Glutamatergic neuron (in vitro differentiated cells): Measurements from ENCODE around the gene TEX26. TPM values are rescaled to one million over a fixed set of nuclear protein-coding genes. Genes with fewer than 3 reads are reported as not detected.
A peak's percentile ranks its signal among the peaks of the same experiment; 100 is the strongest.

Source experiments
- DNase-seq: peaks from one replicate; pipeline ENCODE4 v3.0.0; 2022
- H3K27ac Mint-ChIP-seq: one replicate; pipeline ENCODE4 v1.8.0; 2020; ENCODE audit warnings: mild to moderate bottlenecking, mixed read lengths, inconsistent platforms; ENCODE audit not compliant: unreplicated experiment
- H3K27me3 Mint-ChIP-seq: one replicate; pipeline ENCODE4 v1.8.0; 2020; ENCODE audit warnings: mild to moderate bottlenecking, moderate library complexity, mixed read lengths, inconsistent platforms; ENCODE audit not compliant: unreplicated experiment
- H3K36me3 Mint-ChIP-seq: one replicate; pipeline ENCODE4 v1.8.0; 2020; ENCODE audit warnings: mild to moderate bottlenecking, mixed read lengths, inconsistent platforms; ENCODE audit not compliant: unreplicated experiment
- H3K4me1 Mint-ChIP-seq: one replicate; pipeline ENCODE4 v1.8.0; 2020; ENCODE audit warnings: mild to moderate bottlenecking, low read depth, mixed read lengths, inconsistent platforms; ENCODE audit not compliant: unreplicated experiment
- H3K4me3 Mint-ChIP-seq: one replicate; pipeline ENCODE4 v1.8.0; 2020; ENCODE audit warnings: mild to moderate bottlenecking, mixed read lengths, inconsistent platforms; ENCODE audit not compliant: unreplicated experiment
- H3K9me3 Mint-ChIP-seq: one replicate; pipeline ENCODE4 v1.8.0; 2020; ENCODE audit warnings: mild to moderate bottlenecking, moderate library complexity, mixed read lengths, inconsistent platforms; ENCODE audit not compliant: unreplicated experiment
- long read RNA-seq: library from polyadenylated mRNA; unstranded; transcript quantifications from one replicate; pipeline ENCODE4 v2.0.0, GENCODE V29; 2020; ENCODE audit not compliant: unreplicated experiment
- total RNA-seq: library from RNA; stranded (reverse); fragmentation: NEBNext Ultra II Directional; extraction: Animal tissue kit (Norgen Biotek cat#: 25700); gene quantifications from one replicate; pipeline ENCODE4 v1.2.1, GENCODE V29; 2021; ENCODE audit not compliant: unreplicated experiment
- TF ChIP-seq, protein P1 (sequence below): fragments of 200-600 bp; sonication (generic); IDR thresholded peaks from one replicate; pipeline ENCODE4 v1.5.0; 2021; ENCODE audit not compliant: partially characterized antibody, unreplicated experiment

TEX26 gene
- not detected for total RNA-seq
- long read RNA-seq, result 0 reads

DNA sequence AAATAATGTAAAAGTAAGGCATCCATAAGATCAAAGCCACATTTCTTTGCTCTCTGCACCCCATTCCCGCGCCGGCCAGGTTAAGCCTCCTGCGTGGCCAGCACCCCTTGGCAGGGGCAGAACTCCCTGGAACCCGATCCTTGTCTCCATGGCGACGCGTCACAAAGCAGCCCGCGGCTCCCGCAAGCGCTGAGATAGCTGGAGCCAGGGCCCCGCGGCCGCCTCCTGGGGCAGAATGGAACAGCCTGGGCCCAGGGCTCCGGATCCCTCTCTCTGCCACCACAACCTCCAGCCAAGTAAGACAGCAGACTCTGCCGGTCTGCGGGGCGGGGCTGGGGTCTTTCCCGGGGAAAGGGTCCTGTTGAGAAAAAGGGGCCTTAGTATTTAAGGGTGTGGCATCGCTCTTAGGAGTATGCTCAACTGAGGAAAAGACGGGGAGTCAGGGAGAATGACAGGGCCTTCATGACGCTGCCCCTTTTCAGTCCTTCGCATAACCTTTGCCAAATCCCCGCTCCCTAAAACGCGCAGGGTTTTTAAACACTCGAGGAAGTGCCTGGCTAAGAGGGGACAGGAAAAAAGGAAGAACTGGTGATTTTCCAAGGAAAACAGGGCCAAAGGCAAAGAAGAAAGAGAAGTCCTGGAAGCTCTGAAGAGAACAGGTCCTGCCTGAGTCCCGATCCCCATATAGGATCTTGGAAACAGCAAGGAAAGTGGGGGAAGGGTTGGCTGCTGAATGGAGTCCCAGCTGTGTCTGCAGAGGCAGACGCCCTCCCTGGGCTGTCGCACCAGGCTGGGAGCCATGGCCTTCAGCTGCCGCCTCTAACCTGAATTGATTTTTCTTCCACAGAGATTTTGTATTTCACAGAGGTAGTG is at the start of gene TEX26:
TEX26 (plus strand) TSS at position 176 of the 873 bp plus-strand sequence; CDS start at position 236, 60 bp downstream.
- peak; percentile 81 for DNase-seq
- H3K4me3 Mint-ChIP-seq, result peak within 1 kb of the TSS; percentile 83
- TF ChIP-seq, protein P1, sequence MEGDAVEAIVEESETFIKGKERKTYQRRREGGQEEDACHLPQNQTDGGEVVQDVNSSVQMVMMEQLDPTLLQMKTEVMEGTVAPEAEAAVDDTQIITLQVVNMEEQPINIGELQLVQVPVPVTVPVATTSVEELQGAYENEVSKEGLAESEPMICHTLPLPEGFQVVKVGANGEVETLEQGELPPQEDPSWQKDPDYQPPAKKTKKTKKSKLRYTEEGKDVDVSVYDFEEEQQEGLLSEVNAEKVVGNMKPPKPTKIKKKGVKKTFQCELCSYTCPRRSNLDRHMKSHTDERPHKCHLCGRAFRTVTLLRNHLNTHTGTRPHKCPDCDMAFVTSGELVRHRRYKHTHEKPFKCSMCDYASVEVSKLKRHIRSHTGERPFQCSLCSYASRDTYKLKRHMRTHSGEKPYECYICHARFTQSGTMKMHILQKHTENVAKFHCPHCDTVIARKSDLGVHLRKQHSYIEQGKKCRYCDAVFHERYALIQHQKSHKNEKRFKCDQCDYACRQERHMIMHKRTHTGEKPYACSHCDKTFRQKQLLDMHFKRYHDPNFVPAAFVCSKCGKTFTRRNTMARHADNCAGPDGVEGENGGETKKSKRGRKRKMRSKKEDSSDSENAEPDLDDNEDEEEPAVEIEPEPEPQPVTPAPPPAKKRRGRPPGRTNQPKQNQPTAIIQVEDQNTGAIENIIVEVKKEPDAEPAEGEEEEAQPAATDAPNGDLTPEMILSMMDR, result peak; percentile 32
- peaks cover 4% of the 10 kb centered on the region for H3K36me3 Mint-ChIP-seq
- peaks cover 10% of the 10 kb centered on the region for H3K9me3 Mint-ChIP-seq
- H3K27me3 Mint-ChIP-seq, result peaks cover 7% of the 10 kb centered on the region
- peaks cover 20% of the 10 kb centered on the region for H3K4me1 Mint-ChIP-seq
- peak within 1 kb of the TSS; percentile 71 for H3K27ac Mint-ChIP-seq

DNA sequence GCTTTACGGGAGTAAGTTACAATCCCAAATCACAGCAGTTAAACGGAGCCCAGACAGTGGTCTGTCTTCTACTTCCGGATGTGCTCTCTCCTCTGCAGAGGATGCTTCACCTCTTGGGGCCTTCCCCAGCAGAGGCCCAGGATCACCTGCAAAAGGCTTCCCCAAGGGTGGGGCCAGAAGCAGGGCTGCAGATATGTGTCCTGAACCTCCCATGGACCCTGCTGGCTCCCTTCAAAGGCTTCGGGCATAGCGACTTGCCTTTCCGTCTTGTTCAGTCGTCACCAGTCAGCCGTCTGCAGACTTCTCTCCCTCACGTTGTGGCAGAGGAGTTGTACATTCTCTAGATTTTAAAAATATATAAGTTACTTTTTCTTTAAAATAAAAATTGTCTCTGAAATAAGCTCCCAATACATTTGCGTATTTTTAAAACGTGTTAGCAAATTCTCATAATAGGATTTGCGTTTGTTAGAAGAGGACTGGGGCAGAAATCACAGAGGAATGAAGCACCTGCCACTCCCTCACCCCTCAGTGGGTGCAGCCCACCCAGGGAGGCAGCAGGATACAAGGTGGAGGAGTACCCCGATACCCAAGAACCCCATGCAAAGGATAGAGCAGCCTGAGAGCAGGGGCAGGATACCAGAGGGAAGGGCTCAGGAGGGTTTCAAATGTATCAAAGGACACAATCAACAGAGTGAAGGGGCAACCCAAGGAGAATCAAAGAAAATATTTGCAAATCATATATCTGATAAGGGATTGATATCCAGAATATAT is 49.3 kb upstream of the TEX26 start:
- Mint-ChIP-seq H3K9me3 (peaks cover 2% of the 10 kb centered on the region), H3K36me3 (peaks cover 7% of the 10 kb centered on the region), H3K4me1 (peaks cover 10% of the 10 kb centered on the region), H3K27ac (no peak overlapping the region), H3K4me3 (no peak overlapping the region), H3K27me3 (no peaks in the 10 kb centered on the region)
- DNase-seq, result no peak
- TF ChIP-seq, protein P1, result no peak

DNA sequence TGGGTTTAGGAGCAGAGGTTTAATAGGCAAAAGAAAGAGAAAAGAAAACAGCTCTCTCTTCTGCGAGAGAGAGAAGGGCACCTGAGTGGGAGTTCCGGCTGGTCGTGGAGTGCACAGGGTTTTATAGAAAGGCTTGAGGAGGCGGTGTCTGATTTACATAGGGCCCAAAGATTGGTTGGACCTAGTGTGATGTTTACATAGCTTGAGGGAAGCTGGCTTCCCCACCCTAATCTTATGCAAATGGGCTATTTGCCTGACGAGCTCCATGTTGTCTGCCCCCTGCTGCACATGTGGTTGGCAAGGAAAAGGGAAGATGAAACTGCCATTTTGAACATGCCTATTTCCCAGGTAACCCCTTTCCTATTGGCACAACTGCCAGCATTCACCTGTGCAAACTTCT is 47.9 kb upstream of the TEX26 start:
- H3K27ac Mint-ChIP-seq, result no peak overlapping the region
- peaks cover 7% of the 10 kb centered on the region for H3K36me3 Mint-ChIP-seq
- H3K4me1 Mint-ChIP-seq, result peaks cover 10% of the 10 kb centered on the region
- no peaks in the 10 kb centered on the region for H3K27me3 Mint-ChIP-seq
- peaks cover 2% of the 10 kb centered on the region for H3K9me3 Mint-ChIP-seq
- no peak overlapping the region for H3K4me3 Mint-ChIP-seq
- no peak for DNase-seq
- TF ChIP-seq, protein P1, result no peak

DNA sequence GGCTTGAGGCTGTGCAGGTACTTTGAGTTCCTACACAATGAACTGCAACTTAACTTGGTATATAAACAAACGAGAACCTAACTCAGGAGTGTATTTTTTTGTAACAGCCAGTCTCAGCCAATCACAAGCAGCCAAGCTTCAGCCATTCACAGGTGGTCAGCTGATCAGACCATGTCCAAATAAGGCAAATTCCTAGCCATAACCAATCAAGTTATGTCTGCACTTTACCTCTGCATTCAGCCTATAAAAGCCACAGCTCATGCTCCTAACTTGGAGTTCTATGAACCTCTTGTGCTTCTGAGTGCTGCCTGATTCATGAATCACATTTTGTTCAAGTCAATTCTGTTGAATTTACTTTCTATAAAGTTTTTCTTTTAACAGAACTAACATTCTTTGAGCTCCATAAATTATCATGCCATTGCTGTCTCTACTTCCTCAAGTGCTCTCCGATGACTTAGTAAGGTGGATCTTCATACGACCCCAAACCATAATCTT is 43.2 kb upstream of the TEX26 start:
- H3K36me3 Mint-ChIP-seq, result no peaks in the 10 kb centered on the region
- no peaks in the 10 kb centered on the region for H3K9me3 Mint-ChIP-seq
- DNase-seq, result no peak
- H3K27me3 Mint-ChIP-seq, result no peaks in the 10 kb centered on the region
- no peaks in the 10 kb centered on the region for H3K4me1 Mint-ChIP-seq
- no peak overlapping the region for H3K4me3 Mint-ChIP-seq
- H3K27ac Mint-ChIP-seq, result no peak overlapping the region
- TF ChIP-seq, protein P1, result no peak
